GM10847 (cell line): Measurements from ENCODE around the gene ASTN2.

Experiments used
- POLR2A ChIP-seq: IDR thresholded peaks from 2 replicates; pipeline ENCODE4 v1.6.1; 2011; ENCODE audit not compliant: insufficient read length; ENCODE audit errors: extremely low read depth

The ASTN2 gene

GRCh38 chr9:116491219-116491618 is 923.6 kb downstream of the ASTN2 start:
- no peak for TF ChIP-seq POLR2A

- TF ChIP-seq POLR2A: no peak
Observed at GRCh38 chr9:116490321-116490720, 924.5 kb downstream of the ASTN2 start.

- no peak for TF ChIP-seq POLR2A
Observed at GRCh38 chr9:116488373-116488772, 926.5 kb downstream of the ASTN2 start.

GRCh38 chr9:116484492-116485061 is 930.3 kb downstream of the ASTN2 start:
- no peak for TF ChIP-seq POLR2A

GRCh38 chr9:116483622-116484491 is 931.0 kb downstream of the ASTN2 start:
- TF ChIP-seq POLR2A: no peak

DNA sequence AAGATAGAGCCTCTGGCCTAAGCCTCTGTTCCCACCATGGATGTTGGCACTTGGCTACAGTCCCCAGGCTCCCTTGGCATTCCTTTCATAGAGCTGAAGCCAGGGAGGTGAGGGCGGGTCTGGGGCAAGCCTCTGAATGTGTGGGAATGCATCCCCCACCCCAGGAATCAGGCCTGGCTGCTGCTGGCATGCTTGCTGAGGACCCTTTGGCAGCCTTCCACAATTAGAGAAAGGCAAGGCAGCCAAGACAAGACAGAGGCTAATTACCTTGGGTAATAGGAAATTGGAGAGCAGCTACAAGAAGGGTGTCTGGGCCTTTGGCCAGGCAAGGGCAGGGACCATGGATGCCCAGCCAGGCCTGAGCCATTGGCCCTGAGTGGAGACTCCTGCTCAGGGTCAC is 932.1 kb downstream of the ASTN2 start:
- no peak for TF ChIP-seq POLR2A

GRCh38 chr9:116480700-116481099 is 934.2 kb downstream of the ASTN2 start:
- TF ChIP-seq POLR2A: no peak

DNA sequence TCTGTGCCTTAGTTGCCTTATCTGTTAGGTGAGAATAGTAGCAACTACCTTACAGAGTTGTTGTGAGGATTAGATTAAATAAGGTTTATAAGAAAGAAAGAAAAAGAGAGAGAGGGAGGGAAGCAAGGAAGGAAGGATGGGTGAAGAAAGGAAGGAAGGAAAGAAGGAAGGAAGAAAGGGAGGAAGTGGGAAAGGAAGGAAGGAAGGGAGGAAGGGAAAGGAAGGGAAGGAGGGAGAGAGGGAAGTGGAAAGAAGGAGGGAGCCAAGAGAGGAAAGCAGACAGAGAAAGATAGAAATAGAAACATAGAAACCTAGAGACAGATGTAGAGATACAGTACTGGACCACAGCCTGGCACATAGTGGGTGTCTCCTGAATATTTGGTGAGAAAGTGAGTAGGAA is 934.9 kb downstream of the ASTN2 start:
- no peak for TF ChIP-seq POLR2A

DNA sequence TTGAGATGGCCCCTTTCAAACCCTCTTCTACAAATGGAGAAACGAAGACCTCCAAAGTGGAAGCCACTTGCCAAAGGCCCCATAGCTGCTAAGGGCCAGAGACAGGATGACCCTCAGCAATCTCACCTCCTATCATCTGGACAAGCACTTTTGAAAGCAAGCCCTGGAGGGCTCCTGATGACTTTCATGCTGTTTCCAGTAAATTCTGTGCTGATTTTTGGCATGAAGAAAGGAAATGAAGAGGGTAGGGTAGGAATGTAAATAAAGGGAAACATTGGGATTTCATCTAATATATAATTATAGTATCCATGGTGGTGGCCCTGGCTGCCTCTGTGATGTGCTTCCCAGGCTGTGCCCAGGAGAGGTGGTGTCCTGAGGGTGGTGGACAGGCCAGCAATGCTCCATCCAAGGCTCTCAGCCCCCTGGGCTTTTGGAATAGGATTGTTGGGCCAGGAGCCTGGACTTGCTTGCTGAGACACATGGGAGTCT is 935.8 kb downstream of the ASTN2 start:
- TF ChIP-seq POLR2A: no peak

DNA sequence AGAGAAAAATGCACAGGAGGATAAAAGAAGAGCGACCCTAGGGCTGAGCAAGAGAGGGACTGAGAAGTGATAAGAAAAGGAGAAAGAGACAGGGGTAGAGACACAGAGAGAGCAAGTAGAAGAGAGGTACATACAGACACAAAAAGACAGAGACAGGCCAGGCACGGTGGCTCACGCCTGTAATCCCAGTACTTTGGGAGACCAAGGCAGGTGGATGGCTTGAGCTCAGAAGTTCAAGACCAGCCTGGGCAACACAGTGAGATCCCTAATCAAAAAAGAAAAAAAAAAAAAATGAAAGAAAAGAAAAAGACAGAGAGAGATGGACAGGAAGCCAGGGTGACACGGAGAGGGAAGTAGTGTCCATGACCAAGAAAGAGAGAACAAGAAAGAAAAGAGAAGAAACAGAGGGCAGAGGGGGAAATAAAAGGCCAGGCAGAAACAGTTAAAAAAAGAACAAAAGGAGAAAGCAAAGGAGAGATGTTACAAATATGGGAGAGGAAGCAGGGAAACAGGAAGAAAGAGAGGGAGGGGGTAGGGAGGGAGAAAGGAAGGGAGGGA is 937.2 kb downstream of the ASTN2 start:
- no peak for TF ChIP-seq POLR2A

DNA sequence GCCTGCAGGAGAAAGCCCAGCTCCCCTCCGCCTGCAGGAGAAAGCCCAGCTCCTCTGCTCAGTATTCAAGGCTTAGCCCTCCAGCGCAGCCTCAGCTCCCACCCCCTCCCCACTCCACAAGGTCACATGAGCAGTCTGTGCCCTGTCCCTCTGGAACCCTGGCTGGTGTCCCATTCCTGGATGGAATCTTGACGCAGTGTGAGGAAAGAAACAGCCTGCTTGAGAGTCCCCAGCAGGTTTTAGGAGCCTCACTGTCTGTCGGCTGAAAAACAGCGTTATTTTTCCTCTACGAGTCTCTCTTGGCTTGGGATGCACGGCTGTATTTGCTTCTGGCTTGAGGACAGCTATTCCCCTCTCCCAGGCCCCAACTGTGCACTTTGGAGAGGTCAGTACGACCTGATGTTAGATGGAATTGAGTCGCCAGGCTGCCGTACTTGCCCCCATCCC is 937.9 kb downstream of the ASTN2 start:
- TF ChIP-seq POLR2A: no peak

- TF ChIP-seq POLR2A: no peak
Observed at GRCh38 chr9:116476002-116476401, 938.9 kb downstream of the ASTN2 start.

GRCh38 chr9:116475201-116475600 is 939.7 kb downstream of the ASTN2 start:
- TF ChIP-seq POLR2A: no peak

DNA sequence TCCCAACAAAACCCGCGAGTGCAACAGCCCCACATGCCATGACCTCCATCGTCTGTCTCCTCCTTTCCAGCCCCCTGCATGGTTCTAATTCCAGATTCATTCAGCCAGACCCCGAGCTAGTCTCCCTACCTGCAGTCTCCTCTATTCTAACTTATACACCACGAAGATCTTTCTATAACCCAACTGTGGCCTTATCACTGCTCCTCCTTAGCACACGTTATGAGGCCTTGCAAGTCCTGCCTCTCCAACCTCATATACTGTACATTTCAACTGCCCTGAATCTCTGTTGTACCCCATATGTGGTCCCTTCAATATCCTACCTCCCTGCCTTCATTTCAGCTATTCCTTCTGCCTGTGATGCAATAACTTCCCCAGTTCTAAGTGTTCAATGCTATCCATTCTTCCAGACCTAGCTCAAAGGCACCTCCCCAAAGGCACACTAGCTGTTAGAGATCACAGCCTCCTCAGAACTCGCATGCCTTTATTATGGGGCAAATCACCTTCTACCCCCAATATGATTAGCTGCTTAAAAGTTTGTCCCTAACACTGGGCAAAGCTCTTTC is 942.8 kb downstream of the ASTN2 start:
- TF ChIP-seq POLR2A: no peak

GRCh38 chr9:116471093-116471906 is 943.6 kb downstream of the ASTN2 start:
- TF ChIP-seq POLR2A: no peak

DNA sequence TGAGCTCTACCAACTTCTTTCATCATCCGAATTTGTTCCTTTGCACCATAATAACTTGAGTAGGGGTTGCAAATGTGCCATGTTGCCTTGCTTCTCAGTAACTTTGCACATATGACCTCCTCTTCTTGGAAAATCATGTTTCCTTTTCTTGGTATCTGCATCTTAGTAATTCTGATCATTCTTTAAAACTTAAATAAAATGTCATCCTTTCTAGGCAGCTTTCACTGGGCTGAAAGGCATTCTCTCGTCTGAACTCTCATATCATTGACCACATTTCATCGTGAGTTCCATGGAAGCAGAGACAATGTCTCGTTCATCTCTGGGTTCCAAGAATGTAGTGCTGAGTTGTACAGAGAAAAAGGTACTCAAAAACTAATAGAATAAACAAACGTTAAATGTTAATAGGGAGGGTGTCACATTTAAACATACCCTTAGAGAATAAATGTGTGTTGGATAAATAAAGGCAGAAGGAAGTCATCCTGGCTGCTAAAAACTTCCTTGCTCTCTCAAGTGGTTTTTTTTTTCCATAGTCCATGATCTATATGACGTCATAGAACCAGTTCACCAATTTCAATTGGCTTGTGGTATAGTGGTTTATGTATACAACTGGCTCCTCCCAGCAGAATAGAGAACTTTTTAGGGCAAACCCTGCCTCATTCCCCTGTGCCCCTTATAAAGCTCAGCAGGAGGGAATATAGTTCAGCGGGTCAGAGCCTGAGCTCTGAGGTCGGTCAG is 945.9 kb downstream of the ASTN2 start:
- no peak for TF ChIP-seq POLR2A
